IMR-90 (cell line): ENCODE results near the gene SELENOH. TPM values are rescaled to one million over a fixed set of nuclear protein-coding genes. Genes with fewer than 3 reads are reported as not detected.
"Not testable (repeated sequence)": the region's sequence is repeated elsewhere in the genome, so short reads cannot be mapped to it uniquely, and the experiment has no call there.

Experiments used
- ATAC-seq: fragments of 200-7000 bp; cut with Tn5 transposase; 2 replicates; pipeline ENCODE4 v1.9.1; 2020; ENCODE audit warnings: low read depth, mild to moderate bottlenecking, moderate library complexity
- BruUV-seq: library from RNA; stranded (reverse); fragments of 400-500 nt; replicated peaks from 2 replicates; lab custom pipeline; 2021; lab: Mats Ljungman, UMichigan
- CTCF ChIA-PET: fragments of 300-600 bp; formaldehyde crosslinking; extraction: SDS; loops from one replicate; lab custom pipeline; 2021; ENCODE audit warnings: antibody characterized with exemption; lab: Yijun Ruan, JAX
- POLR2A ChIA-PET: fragments of 300-600 bp; sonication (Branson Sonifier 250); formaldehyde crosslinking; loops from one replicate; lab custom pipeline; 2022; ENCODE audit warnings: antibody characterized with exemption; ENCODE audit not compliant: unreplicated experiment; lab: Charles Lee
- DNase-seq: peaks from one replicate; pipeline ENCODE4 v3.0.0; 2013
- H2AFZ ChIP-seq: replicated peaks from 2 replicates; pipeline ENCODE3; 2013; ENCODE audit warnings: low read length, mild to moderate bottlenecking; ENCODE audit not compliant: poor library complexity
- H2AK5ac ChIP-seq: 2 replicates; pipeline ENCODE4 v1.6.1; 2013; ENCODE audit warnings: low read depth, low read length, inconsistent platforms
- H2AK9ac ChIP-seq: replicated peaks from 2 replicates; pipeline ENCODE3; 2013; ENCODE audit warnings: mild to moderate bottlenecking, low read depth, low read length, moderate library complexity; ENCODE audit not compliant: poor library complexity
- H2BK120ac ChIP-seq: 2 replicates; pipeline ENCODE4 v1.6.1; 2013; ENCODE audit warnings: low read depth, low read length, inconsistent platforms
- H2BK15ac ChIP-seq: 3 replicates; pipeline ENCODE4 v1.6.1; 2013; ENCODE audit warnings: low read depth, low read length, inconsistent platforms
- H2BK20ac ChIP-seq: 2 replicates; pipeline ENCODE4 v1.6.1; 2013; ENCODE audit warnings: low read depth, mild to moderate bottlenecking, inconsistent platforms, low read length, moderate library complexity
- H2BK5ac ChIP-seq: 2 replicates; pipeline ENCODE4 v1.6.1; 2013; ENCODE audit warnings: mild to moderate bottlenecking, low read depth, low read length, inconsistent platforms; ENCODE audit not compliant: poor library complexity, severe bottlenecking
- H3K14ac ChIP-seq: replicated peaks from 2 replicates; pipeline ENCODE4 v1.6.1; 2013; ENCODE audit warnings: low read depth, low read length, inconsistent platforms
- H3K18ac ChIP-seq: 2 replicates; pipeline ENCODE4 v1.6.1; 2013; ENCODE audit warnings: low read depth, low read length, control low read depth
- H3K23ac ChIP-seq: 2 replicates; pipeline ENCODE4 v1.6.1; 2013; ENCODE audit warnings: low read depth, low read length, inconsistent platforms
- H3K27ac ChIP-seq: 2 replicates; pipeline ENCODE4 v1.5.1; 2013; ENCODE audit warnings: mild to moderate bottlenecking, control low read depth, low read length; ENCODE audit not compliant: insufficient read depth
- H3K27me3 ChIP-seq: 2 replicates; pipeline ENCODE4 v1.6.1; 2013; ENCODE audit warnings: low read length; ENCODE audit not compliant: control insufficient read depth, insufficient read depth
- H3K36me3 ChIP-seq: 2 replicates; pipeline ENCODE4 v1.6.1; 2013; ENCODE audit warnings: low read length, mixed read lengths; ENCODE audit not compliant: control insufficient read depth, insufficient read depth
- H3K4ac ChIP-seq: 2 replicates; pipeline ENCODE4 v1.6.1; 2013; ENCODE audit warnings: low read depth, low read length, inconsistent platforms
- H3K4me1 ChIP-seq: 2 replicates; pipeline ENCODE4 v1.6.1; 2013; ENCODE audit warnings: low read length, mixed read lengths; ENCODE audit not compliant: control insufficient read depth, insufficient read depth
- H3K4me2 ChIP-seq: 2 replicates; pipeline ENCODE4 v1.6.1; 2013; ENCODE audit warnings: low read depth, mild to moderate bottlenecking, control low read depth, low read length, moderate library complexity
- H3K4me3 ChIP-seq: 2 replicates; pipeline ENCODE4 v1.5.1; 2013; ENCODE audit warnings: low read depth, mild to moderate bottlenecking, control low read depth, low read length, moderate library complexity; ENCODE audit not compliant: insufficient read depth
- H3K56ac ChIP-seq: 2 replicates; pipeline ENCODE4 v1.6.1; 2013; ENCODE audit warnings: low read length, inconsistent platforms; ENCODE audit not compliant: insufficient read depth; ENCODE audit errors: extremely low read depth
- H3K79me1 ChIP-seq, 2 experiments: 2 replicates each; pipeline ENCODE4 v1.6.1; 2013; ENCODE audit warnings: low read length in 2 of 2, inconsistent platforms in 1 of 2, low read depth in 1 of 2
- H3K9ac ChIP-seq: 2 replicates; pipeline ENCODE4 v1.6.1; 2013; ENCODE audit warnings: low read depth, low read length, control low read depth
- H3K9me1 ChIP-seq: 2 replicates; pipeline ENCODE4 v1.6.1; 2013; ENCODE audit warnings: low read length, inconsistent platforms; ENCODE audit not compliant: insufficient read depth
- H3K9me3 ChIP-seq: 2 replicates; pipeline ENCODE4 v1.6.1; 2013; ENCODE audit warnings: low read length; ENCODE audit not compliant: control insufficient read depth, insufficient read depth
- H4K20me1 ChIP-seq: 2 replicates; pipeline ENCODE4 v1.6.1; 2013; ENCODE audit warnings: low read length, inconsistent platforms; ENCODE audit not compliant: insufficient read depth
- H4K5ac ChIP-seq: 2 replicates; pipeline ENCODE4 v1.6.1; 2013; ENCODE audit warnings: mild to moderate bottlenecking, low read depth, low read length, control low read depth
- H4K8ac ChIP-seq, 2 experiments: 2 replicates each; pipeline ENCODE4 v1.6.1; 2013; ENCODE audit warnings: low read depth in 2 of 2, low read length in 2 of 2, control low read depth in 1 of 2, inconsistent platforms in 1 of 2
- H4K91ac ChIP-seq: 2 replicates; pipeline ENCODE4 v1.6.1; 2013; ENCODE audit warnings: low read depth, low read length, inconsistent platforms; ENCODE audit not compliant: insufficient read depth
- WGBS, 2 experiments: methylation state at CpG; one replicate each; pipeline versions ENCODE4 v1.1.5 to v1.1.7; 2013; ENCODE audit warnings: missing lambda C conversion rate in 2 of 2; ENCODE audit not compliant: insufficient read length in 1 of 2; ENCODE audit errors: extremely low coverage in 2 of 2; 5-methylcytosine and 5-hydroxymethylcytosine counted together
- dilution Hi-C: fragments of 300-500 bp; cut with HindIII; formaldehyde crosslinking; loops from one replicate; pipeline ENCODE4 v1.14.3; 2018; ENCODE audit warnings: low sequenced_read_pairs; ENCODE audit not compliant: unreplicated experiment
- in situ Hi-C: fragments of 300-500 bp; cut with MboI; formaldehyde crosslinking; loops from 3 replicates; pipeline ENCODE4 v1.14.3; 2019; ENCODE audit warnings: low sequenced_read_pairs, inconsistent platforms, mixed read lengths
- intact Hi-C: fragments of 100-400 bp; cut with micrococcal nuclease; formaldehyde crosslinking; loops from 2 replicates; pipeline ENCODE4 v1.10.0; 2022
- polyA plus RNA-seq, 3 experiments: library from polyadenylated mRNA; depleted of rRNA; stranded (reverse); fragments of >200 nt; gene quantifications; 2 replicates each; pipeline ENCODE4 v1.2.3, GENCODE V29; 2012; ENCODE audit warnings: low replicate concordance in 1 of 3
- total RNA-seq: library from RNA; depleted of rRNA; stranded (reverse); fragments of >200 nt; gene quantifications from 2 replicates; pipeline ENCODE4 v1.2.3, GENCODE V29; 2012

The SELENOH gene
- total and polyA plus RNA-seq, 2 of the 4 experiments (the other 2 are of a cell fraction) = 40.3 to 107 TPM

- in situ Hi-C loops, ATAC-seq, dilution Hi-C loops, H4K91ac ChIP-seq, intact Hi-C loops, H3K9me1 ChIP-seq, H3K14ac ChIP-seq, POLR2A ChIA-PET, H3K4ac ChIP-seq, H2AK5ac ChIP-seq, H3K23ac ChIP-seq, H3K4me3 ChIP-seq, H4K5ac ChIP-seq, H3K27me3 ChIP-seq, DNase-seq, H4K8ac ChIP-seq, H3K4me1 ChIP-seq, H3K9me3 ChIP-seq, H2BK120ac ChIP-seq, H3K56ac ChIP-seq, H2BK5ac ChIP-seq, H2AK9ac ChIP-seq, H3K18ac ChIP-seq, H3K9ac ChIP-seq, BruUV-seq, H2BK15ac ChIP-seq, CTCF ChIA-PET, H3K27ac ChIP-seq, H2BK20ac ChIP-seq, H3K4me2 ChIP-seq, H2AFZ ChIP-seq, H4K20me1 ChIP-seq: not testable (repeated sequence)
- peaks cover 20 to 43% of the 10 kb centered on the region in 2 experiments for H3K79me1 ChIP-seq
- peaks cover 28% of the 10 kb centered on the region for H3K36me3 ChIP-seq
- WGBS, 2 experiments = no CpG with 5 or more reads among the region's 8 CpGs
Measured at GRCh38 chr11:57705432-57705831, 35.9 kb upstream of the SELENOH start.
